ENCODE results near the gene NELFCD.

- TF ChIP-seq CTCF (IDR thresholded peaks at IDR 0.05; ENCODE audit: poor library complexity, severe bottlenecking) (no peak), RAD21 (conservative IDR thresholded peaks at IDR 0.05) (peak; percentile 18), SMC3 (conservative IDR thresholded peaks at IDR 0.05; ENCODE audit: poor library complexity) (no peak)
- TF ChIP-seq, protein P1, sequence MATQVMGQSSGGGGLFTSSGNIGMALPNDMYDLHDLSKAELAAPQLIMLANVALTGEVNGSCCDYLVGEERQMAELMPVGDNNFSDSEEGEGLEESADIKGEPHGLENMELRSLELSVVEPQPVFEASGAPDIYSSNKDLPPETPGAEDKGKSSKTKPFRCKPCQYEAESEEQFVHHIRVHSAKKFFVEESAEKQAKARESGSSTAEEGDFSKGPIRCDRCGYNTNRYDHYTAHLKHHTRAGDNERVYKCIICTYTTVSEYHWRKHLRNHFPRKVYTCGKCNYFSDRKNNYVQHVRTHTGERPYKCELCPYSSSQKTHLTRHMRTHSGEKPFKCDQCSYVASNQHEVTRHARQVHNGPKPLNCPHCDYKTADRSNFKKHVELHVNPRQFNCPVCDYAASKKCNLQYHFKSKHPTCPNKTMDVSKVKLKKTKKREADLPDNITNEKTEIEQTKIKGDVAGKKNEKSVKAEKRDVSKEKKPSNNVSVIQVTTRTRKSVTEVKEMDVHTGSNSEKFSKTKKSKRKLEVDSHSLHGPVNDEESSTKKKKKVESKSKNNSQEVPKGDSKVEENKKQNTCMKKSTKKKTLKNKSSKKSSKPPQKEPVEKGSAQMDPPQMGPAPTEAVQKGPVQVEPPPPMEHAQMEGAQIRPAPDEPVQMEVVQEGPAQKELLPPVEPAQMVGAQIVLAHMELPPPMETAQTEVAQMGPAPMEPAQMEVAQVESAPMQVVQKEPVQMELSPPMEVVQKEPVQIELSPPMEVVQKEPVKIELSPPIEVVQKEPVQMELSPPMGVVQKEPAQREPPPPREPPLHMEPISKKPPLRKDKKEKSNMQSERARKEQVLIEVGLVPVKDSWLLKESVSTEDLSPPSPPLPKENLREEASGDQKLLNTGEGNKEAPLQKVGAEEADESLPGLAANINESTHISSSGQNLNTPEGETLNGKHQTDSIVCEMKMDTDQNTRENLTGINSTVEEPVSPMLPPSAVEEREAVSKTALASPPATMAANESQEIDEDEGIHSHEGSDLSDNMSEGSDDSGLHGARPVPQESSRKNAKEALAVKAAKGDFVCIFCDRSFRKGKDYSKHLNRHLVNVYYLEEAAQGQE (IDR thresholded peaks at IDR 0.05; ENCODE audit: borderline replicate concordance) = no peak
Measured at GRCh38 chr20:58980711-58981627, at the start of gene NELFCD.
